Mesothelial cell of epicardium (in vitro differentiated cells): ENCODE measurements around the gene KCNQ5. TPM values are rescaled to one million over a fixed set of nuclear protein-coding genes. Genes with fewer than 3 reads are reported as not detected.

Source experiments
- DNase-seq, 2 experiments: peaks; one replicate each; pipeline ENCODE4 v3.0.0; 2021; ENCODE audit warnings: low spot score in 2 of 2; ENCODE audit not compliant: unreplicated experiment in 2 of 2
- H3K27ac Mint-ChIP-seq: 2 replicates; pipeline ENCODE4 v1.8.0; 2021; ENCODE audit warnings: mixed read lengths
- H3K27me3 Mint-ChIP-seq: 2 replicates; pipeline ENCODE4 v1.8.0; 2021; ENCODE audit warnings: low read depth, mixed read lengths
- H3K36me3 Mint-ChIP-seq: 2 replicates; pipeline ENCODE4 v1.8.0; 2021; ENCODE audit warnings: mixed read lengths
- H3K4me1 Mint-ChIP-seq: 2 replicates; pipeline ENCODE4 v1.8.0; 2021; ENCODE audit warnings: mixed read lengths
- H3K4me3 Mint-ChIP-seq: 2 replicates; pipeline ENCODE4 v1.8.0; 2021; ENCODE audit warnings: mild to moderate bottlenecking, moderate library complexity, mixed read lengths
- H3K9me3 Mint-ChIP-seq: 2 replicates; pipeline ENCODE4 v1.8.0; 2021; ENCODE audit warnings: mixed read lengths
- CTCF ChIP-seq: fragments of 200-600 bp; sonication (generic); IDR thresholded peaks from one replicate; pipeline ENCODE4 v1.5.0; 2021; ENCODE audit warnings: antibody characterized with exemption; ENCODE audit not compliant: unreplicated experiment
- total RNA-seq: library from RNA; stranded (reverse); gene quantifications from 3 replicates; pipeline ENCODE4 v1.2.1, GENCODE V29; 2021

Gene KCNQ5
- total RNA-seq, 1 donor from 2014 or later, result 4.8 TPM

DNA sequence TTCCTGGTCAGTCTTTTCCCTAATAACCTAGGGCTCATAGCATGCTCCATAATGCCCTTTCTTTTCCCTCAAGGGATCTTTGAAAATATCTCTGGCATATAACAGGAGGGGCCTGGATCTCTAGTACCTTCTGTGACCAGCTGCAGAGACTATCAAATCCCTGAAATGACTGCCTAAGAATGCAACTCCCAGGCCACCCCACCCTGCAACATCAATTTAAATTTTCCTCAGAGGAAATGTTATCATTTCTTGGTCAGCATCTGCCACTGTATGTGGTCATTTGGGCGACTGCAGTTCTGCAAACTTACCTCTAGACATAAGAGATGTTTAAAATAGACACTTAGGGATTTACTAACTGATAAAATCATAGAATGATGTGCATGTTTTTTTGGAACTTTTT lies 200.2 kb downstream of the KCNQ5 start:
- Mint-ChIP-seq H3K27me3 (no peaks in the 10 kb centered on the region), H3K27ac (no peak overlapping the region), H3K4me1 (no peaks in the 10 kb centered on the region)

DNA sequence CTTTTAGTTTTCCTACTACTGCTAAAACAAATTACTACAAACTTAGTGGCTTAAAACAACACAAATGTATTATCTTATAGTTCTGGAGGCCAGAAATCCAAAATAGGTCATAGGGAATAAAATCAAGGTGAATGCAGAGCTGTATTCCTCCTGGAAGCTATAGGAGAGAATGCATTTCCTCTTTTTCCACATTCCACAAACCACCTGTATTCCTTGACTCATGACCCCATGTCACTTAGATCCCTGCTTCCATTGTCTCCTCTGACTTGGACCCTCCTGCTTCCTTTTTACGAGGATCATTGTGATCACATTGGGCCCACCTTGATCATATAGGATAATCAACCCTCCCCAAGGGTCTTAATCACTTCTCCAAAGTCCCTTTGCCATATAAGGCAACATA lies 200.8 kb downstream of the KCNQ5 start:
- no peak for TF ChIP-seq CTCF
- DNase-seq, result no peak
- Mint-ChIP-seq H3K27ac (no peak overlapping the region), H3K4me3 (no peak overlapping the region), H3K36me3 (no peaks in the 10 kb centered on the region), H3K27me3 (no peaks in the 10 kb centered on the region), H3K9me3 (peaks cover 4% of the 10 kb centered on the region), H3K4me1 (no peaks in the 10 kb centered on the region)

More for the DNA sequence above, 200.2 kb downstream of the KCNQ5 start:
- H3K4me3 Mint-ChIP-seq, result no peak overlapping the region
- DNase-seq, result no peak
- TF ChIP-seq CTCF, result no peak
- peaks cover 4% of the 10 kb centered on the region for H3K9me3 Mint-ChIP-seq
- no peaks in the 10 kb centered on the region for H3K36me3 Mint-ChIP-seq

DNA sequence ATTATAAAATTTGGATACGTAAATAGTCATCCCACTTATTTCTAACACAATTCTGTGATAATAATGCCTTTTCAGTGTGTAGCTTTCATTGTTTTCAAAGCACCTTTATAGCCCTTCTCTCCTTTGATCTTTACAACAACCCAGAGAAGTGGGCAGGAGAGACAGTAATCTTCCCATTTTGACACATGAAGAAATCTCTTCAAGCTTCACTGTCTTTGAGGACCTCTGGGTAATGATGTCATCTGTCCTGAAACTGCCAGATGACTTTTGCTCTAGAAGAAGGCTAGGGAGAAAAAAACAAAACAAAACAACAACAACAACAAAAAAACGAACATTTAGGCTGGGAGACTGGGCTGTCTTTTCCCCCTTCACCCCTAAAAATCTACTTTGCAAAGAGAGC lies 203.0 kb downstream of the KCNQ5 start:
- DNase-seq, result no peak
- no peak overlapping the region for H3K27ac Mint-ChIP-seq
- no peaks in the 10 kb centered on the region for H3K36me3 Mint-ChIP-seq
- no peaks in the 10 kb centered on the region for H3K4me1 Mint-ChIP-seq
- no peaks in the 10 kb centered on the region for H3K27me3 Mint-ChIP-seq
- no peak overlapping the region for H3K4me3 Mint-ChIP-seq
- H3K9me3 Mint-ChIP-seq, result peaks cover 18% of the 10 kb centered on the region
- no peak for TF ChIP-seq CTCF

GRCh38 chr6:72825315-72825911 lies 203.5 kb downstream of the KCNQ5 start:
- Mint-ChIP-seq H3K27me3 (no peaks in the 10 kb centered on the region), H3K4me3 (no peak overlapping the region), H3K9me3 (peaks cover 18% of the 10 kb centered on the region), H3K4me1 (no peaks in the 10 kb centered on the region), H3K36me3 (no peaks in the 10 kb centered on the region), H3K27ac (no peak overlapping the region)
- DNase-seq, result no peak
- TF ChIP-seq CTCF, result no peak

DNA sequence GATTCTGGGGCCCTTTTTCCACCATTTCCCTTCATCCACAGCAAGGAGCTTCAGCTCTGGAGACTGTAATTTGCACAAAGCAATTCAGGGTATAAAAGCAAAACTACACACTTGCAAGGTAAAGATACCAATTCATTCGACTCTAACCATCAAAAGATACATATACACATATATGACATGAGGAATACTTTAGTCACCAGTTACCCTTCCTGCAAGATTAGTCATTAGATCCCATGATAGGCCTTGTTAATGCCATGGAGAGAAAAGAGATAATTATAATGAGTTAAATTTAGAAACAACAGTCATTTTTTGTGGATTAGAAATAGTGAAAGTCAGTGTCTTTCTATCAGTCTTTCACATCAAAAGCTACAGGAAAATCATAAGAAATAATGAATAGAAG lies 204.2 kb downstream of the KCNQ5 start:
- no peaks in the 10 kb centered on the region for H3K4me1 Mint-ChIP-seq
- H3K4me3 Mint-ChIP-seq, result no peak overlapping the region
- peaks cover 18% of the 10 kb centered on the region for H3K9me3 Mint-ChIP-seq
- H3K27me3 Mint-ChIP-seq, result no peaks in the 10 kb centered on the region
- no peak for TF ChIP-seq CTCF
- no peak overlapping the region for H3K27ac Mint-ChIP-seq
- H3K36me3 Mint-ChIP-seq, result no peaks in the 10 kb centered on the region
- DNase-seq, result no peak
